Activated T-helper 17 cell treated with anti-CD3 and anti-CD28 coated beads, Interleukin-2, amount 50 U/mL, for 72 hours (primary cell): ENCODE measurements around the gene PLEKHO1. TPM values are rescaled to one million over a fixed set of nuclear protein-coding genes. Genes with fewer than 3 reads are reported as not detected.
"Not testable (repeated sequence)": the region's sequence is repeated elsewhere in the genome, so short reads cannot be mapped to it uniquely, and the experiment has no call there.

Source experiments
- ATAC-seq: fragments of 150-1000 bp; cut with Tn5 transposase; replicated peaks from 2 replicates; pipeline ENCODE4 v1.10.0; 2021; ENCODE audit warnings: mild to moderate bottlenecking, moderate library complexity
- H3K27ac Mint-ChIP-seq: one replicate; pipeline ENCODE4 v1.8.0; 2022; ENCODE audit warnings: mixed read lengths
- H3K27me3 Mint-ChIP-seq: one replicate; pipeline ENCODE4 v1.8.0; 2022; ENCODE audit warnings: mixed read lengths
- H3K36me3 Mint-ChIP-seq: one replicate; pipeline ENCODE4 v1.8.0; 2022; ENCODE audit warnings: low read depth, mild to moderate bottlenecking, mixed read lengths
- H3K4me1 Mint-ChIP-seq: one replicate; pipeline ENCODE4 v1.8.0; 2022; ENCODE audit warnings: mixed read lengths
- H3K4me3 Mint-ChIP-seq: one replicate; pipeline ENCODE4 v1.8.0; 2022; ENCODE audit warnings: mild to moderate bottlenecking, mixed read lengths
- H3K9me3 Mint-ChIP-seq: one replicate; pipeline ENCODE4 v1.8.0; 2022; ENCODE audit warnings: mixed read lengths
- total RNA-seq, 2 donors: library from RNA; stranded (reverse); gene quantifications; one replicate each; pipeline ENCODE4 v1.2.3, GENCODE V29; 2022

The PLEKHO1 gene
- total RNA-seq, 2 donors from 2014 or later: 33.1 to 43.0 TPM

DNA sequence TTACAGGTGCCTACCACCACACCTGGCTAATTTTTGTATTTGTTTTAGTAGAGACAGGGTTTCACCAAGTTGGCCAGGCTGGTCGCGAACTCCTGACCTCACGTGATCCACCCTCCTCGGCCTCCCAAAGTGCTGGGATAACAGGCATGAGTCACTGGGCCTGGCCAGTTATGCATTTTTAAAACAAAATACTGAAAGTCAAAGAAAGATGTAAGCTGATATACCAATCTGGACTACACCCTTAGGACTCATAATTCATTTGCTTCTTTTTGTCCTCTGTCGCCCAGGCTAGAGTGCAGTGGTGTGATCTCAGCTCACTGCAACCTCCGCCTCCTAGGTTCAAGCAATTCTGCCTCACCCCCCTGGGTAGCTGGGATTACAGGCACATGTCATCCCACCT lies 14.3 kb upstream of the PLEKHO1 start:
- not testable (repeated sequence) for H3K27me3 Mint-ChIP-seq, H3K9me3 Mint-ChIP-seq, H3K4me1 Mint-ChIP-seq, H3K36me3 Mint-ChIP-seq, ATAC-seq, H3K4me3 Mint-ChIP-seq, H3K27ac Mint-ChIP-seq

DNA sequence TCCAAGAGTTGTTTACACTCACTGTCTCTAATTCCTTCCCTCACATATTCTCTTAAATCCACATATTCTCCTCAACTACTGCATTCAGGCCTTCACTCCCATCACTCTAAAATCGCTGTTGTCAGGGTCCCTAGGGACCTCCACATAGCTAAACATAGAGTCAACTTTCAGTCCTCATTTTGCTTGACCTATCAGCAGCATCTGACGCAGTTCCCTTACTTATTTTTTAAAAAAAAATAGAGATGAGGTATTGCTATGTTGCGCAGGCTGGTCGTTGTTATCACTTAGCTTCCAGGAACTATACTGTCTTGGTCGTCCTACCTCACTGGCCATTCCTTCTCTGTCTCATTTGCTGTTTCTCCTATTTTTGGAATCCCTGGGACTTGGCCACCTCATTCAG lies 11.7 kb upstream of the PLEKHO1 start:
- no peaks in the 10 kb centered on the region for H3K27me3 Mint-ChIP-seq
- H3K27ac Mint-ChIP-seq: no peak overlapping the region
- H3K36me3 Mint-ChIP-seq: no peaks in the 10 kb centered on the region
- peaks cover 3% of the 10 kb centered on the region for H3K4me1 Mint-ChIP-seq
- ATAC-seq: no peak
- no peaks in the 10 kb centered on the region for H3K9me3 Mint-ChIP-seq
- H3K4me3 Mint-ChIP-seq: no peak overlapping the region

- H3K9me3 Mint-ChIP-seq: no peaks in the 10 kb centered on the region
- ATAC-seq: peak; percentile 89
- no peaks in the 10 kb centered on the region for H3K27me3 Mint-ChIP-seq
- H3K27ac Mint-ChIP-seq: peak overlapping the region; percentile 35
- H3K4me3 Mint-ChIP-seq: no peak overlapping the region
- peaks cover 12% of the 10 kb centered on the region for H3K4me1 Mint-ChIP-seq
- H3K36me3 Mint-ChIP-seq: no peaks in the 10 kb centered on the region
These were observed 8.3 kb upstream of the PLEKHO1 start for GRCh38 chr1:150141452-150141851.

- no peaks in the 10 kb centered on the region for H3K27me3 Mint-ChIP-seq
- no peaks in the 10 kb centered on the region for H3K9me3 Mint-ChIP-seq
- H3K4me3 Mint-ChIP-seq: no peak overlapping the region
- H3K27ac Mint-ChIP-seq: no peak overlapping the region
- no peaks in the 10 kb centered on the region for H3K36me3 Mint-ChIP-seq
- ATAC-seq: no peak
- peaks cover 16% of the 10 kb centered on the region for H3K4me1 Mint-ChIP-seq
These were observed 7.6 kb upstream of the PLEKHO1 start for GRCh38 chr1:150142083-150142482.

GRCh38 chr1:150144606-150145005 lies 5.1 kb upstream of the PLEKHO1 start:
- Mint-ChIP-seq H3K36me3 (no peaks in the 10 kb centered on the region), H3K4me3 (peak overlapping the region; percentile 23), H3K27me3 (no peaks in the 10 kb centered on the region), H3K27ac (peak overlapping the region; percentile 51), H3K9me3 (no peaks in the 10 kb centered on the region), H3K4me1 (peaks cover 25% of the 10 kb centered on the region)
- no peak for ATAC-seq

DNA sequence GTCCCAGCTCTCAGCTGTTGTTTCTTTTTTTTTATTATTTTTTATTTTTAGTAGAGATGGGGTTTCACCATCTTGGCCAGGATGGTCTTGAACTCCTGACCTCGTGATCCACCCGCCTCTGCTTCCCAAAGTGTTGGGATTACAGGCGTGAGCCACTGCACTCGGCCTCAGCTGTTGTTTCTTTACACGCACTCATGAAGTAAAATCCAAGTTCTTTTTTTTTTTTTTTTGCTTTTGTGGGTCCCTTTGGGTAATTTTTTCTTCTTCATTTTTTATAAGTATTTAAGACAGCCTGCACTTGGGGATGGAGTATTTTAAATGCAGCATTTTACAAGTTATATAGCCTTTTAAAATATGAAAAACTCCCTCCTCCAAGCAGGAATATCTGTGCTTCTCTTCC lies 3.7 kb upstream of the PLEKHO1 start:
- not testable (repeated sequence) for H3K9me3 Mint-ChIP-seq, H3K27me3 Mint-ChIP-seq, H3K36me3 Mint-ChIP-seq, H3K27ac Mint-ChIP-seq, H3K4me3 Mint-ChIP-seq, ATAC-seq
- peaks cover 21% of the 10 kb centered on the region for H3K4me1 Mint-ChIP-seq

- H3K9me3 Mint-ChIP-seq: no peaks in the 10 kb centered on the region
- peaks cover 13% of the 10 kb centered on the region for H3K36me3 Mint-ChIP-seq
- peak overlapping the region; percentile 19 for H3K4me3 Mint-ChIP-seq
- H3K27ac Mint-ChIP-seq: no peak overlapping the region
- ATAC-seq: no peak
- peaks cover 31% of the 10 kb centered on the region for H3K4me1 Mint-ChIP-seq
- H3K27me3 Mint-ChIP-seq: no peaks in the 10 kb centered on the region
These were observed 2.7 kb upstream of the PLEKHO1 start for GRCh38 chr1:150146849-150147542.

DNA sequence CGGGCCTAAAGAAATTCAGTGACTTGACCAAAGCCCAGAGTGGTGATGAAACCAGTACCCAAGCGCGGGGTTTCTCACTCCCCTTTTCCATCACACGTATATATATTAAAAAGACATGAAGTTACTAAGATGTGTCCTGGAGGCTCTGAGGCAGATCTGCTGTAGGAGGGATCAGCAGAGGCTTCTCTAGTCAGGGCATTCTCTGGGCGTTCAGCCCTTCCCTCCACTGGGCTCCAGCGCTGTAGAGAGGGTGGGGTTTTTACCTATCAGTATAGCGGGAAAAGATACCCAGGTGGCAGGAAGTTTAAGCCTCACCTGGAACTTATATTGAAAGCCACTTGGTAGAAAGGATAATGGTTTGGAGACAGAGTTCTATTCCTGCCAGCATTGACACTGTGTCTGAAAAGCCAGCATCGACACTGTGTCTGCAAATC lies 862 bp upstream of the PLEKHO1 start:
- Mint-ChIP-seq H3K4me1 (peaks cover 42% of the 10 kb centered on the region), H3K27ac (peak overlapping the region; percentile 66), H3K36me3 (peaks cover 31% of the 10 kb centered on the region), H3K27me3 (no peaks in the 10 kb centered on the region), H3K4me3 (peak overlapping the region; percentile 81), H3K9me3 (no peaks in the 10 kb centered on the region)
- ATAC-seq: no peak

- H3K4me1 Mint-ChIP-seq: peaks cover 48% of the 10 kb centered on the region
- no peaks in the 10 kb centered on the region for H3K9me3 Mint-ChIP-seq
- peaks cover 46% of the 10 kb centered on the region for H3K36me3 Mint-ChIP-seq
- peak overlapping the region; percentile 96 for H3K27ac Mint-ChIP-seq
- H3K27me3 Mint-ChIP-seq: no peaks in the 10 kb centered on the region
- H3K4me3 Mint-ChIP-seq: peak overlapping the region; percentile 99
- no peak for ATAC-seq
These were observed 661 bp downstream of the PLEKHO1 start for GRCh38 chr1:150150133-150151021.

DNA sequence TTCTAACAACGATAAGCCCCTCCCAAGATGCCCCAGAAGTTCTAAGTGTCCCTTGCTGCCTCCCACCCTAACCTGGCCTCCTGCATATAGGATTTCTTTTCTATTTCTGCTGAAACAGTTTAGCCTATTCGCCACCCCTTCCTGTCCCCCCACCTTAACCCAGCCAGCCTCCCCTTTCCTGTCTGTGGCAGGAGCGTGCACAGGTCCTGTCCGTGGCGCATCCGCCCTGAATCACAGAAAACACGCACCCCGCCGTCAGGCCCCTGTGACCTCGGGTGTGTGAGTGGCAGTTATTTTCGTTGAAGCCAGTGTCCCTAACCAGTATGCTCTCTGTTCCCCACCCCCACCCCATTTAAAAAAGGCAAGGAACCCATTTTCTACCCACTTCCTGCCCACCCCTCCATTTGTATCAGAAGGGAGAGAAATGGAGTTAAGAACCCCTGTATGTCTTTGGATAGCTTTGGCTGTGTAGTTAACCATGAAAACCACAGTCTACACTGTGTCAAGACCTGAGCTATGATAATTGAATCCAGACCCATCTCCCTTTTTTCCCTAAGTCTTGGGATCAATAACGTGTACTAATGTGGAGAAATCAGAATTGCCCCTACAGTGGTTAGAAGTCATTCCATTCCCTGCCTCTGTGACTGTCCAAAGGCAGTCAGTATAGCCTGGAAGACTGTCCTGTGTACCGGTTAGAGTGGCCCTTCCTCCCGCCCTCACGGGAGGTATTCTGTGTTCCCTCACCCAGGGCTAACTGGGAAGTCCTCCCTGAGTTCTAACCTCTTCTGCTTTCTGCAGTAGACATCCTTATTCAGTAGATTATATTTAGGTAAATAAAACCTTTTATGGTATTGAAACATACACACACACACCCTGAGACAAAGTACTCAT lies 1.8 kb downstream of the PLEKHO1 start:
- Mint-ChIP-seq H3K27me3 (no peaks in the 10 kb centered on the region), H3K4me3 (peak overlapping the region; percentile 99), H3K27ac (peak overlapping the region; percentile 96), H3K36me3 (peaks cover 58% of the 10 kb centered on the region), H3K9me3 (no peaks in the 10 kb centered on the region), H3K4me1 (peaks cover 48% of the 10 kb centered on the region)
- peak; percentile 64 for ATAC-seq

- Mint-ChIP-seq H3K4me1 (peaks cover 46% of the 10 kb centered on the region), H3K36me3 (peaks cover 64% of the 10 kb centered on the region), H3K4me3 (peak overlapping the region; percentile 99), H3K27ac (peak overlapping the region; percentile 96), H3K27me3 (no peaks in the 10 kb centered on the region), H3K9me3 (no peaks in the 10 kb centered on the region)
- peak; percentile 8 for ATAC-seq
These were observed 2.4 kb downstream of the PLEKHO1 start for GRCh38 chr1:150152182-150152536.

GRCh38 chr1:150152772-150153456 lies 3.2 kb downstream of the PLEKHO1 start:
- peak overlapping the region; percentile 31 for H3K27ac Mint-ChIP-seq
- peaks cover 51% of the 10 kb centered on the region for H3K4me1 Mint-ChIP-seq
- H3K4me3 Mint-ChIP-seq: peak overlapping the region; percentile 99
- peaks cover 72% of the 10 kb centered on the region for H3K36me3 Mint-ChIP-seq
- ATAC-seq: no peak
- no peaks in the 10 kb centered on the region for H3K9me3 Mint-ChIP-seq
- no peaks in the 10 kb centered on the region for H3K27me3 Mint-ChIP-seq

DNA sequence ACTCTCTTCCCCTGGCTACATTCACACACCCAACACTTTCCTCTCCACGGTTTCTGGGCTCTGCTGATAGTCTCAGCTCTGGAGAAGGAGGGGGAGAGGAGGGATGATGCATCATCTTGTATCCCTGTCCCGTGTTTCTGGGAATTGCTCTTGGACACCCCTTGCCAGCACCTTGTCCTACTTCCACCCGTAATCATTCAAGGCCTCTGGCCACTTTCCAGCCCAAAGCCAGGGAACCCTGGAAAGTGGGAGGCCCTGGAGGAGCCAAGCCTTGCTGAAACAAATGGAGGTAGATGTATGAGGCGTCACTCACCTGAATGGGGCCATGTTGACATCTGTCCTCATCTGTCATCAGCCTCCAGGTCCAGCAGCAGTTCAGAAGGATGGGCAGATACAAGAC lies 4.4 kb downstream of the PLEKHO1 start:
- ATAC-seq: no peak
- Mint-ChIP-seq H3K9me3 (no peaks in the 10 kb centered on the region), H3K36me3 (peaks cover 84% of the 10 kb centered on the region), H3K4me3 (peak overlapping the region; percentile 99), H3K27ac (peak overlapping the region; percentile 31), H3K27me3 (no peaks in the 10 kb centered on the region), H3K4me1 (peaks cover 50% of the 10 kb centered on the region)
